Stimulated activated CD4-positive, alpha-beta T cell treated with anti-CD3 and anti-CD28 coated beads, TNF-alpha, amount 100 ng/mL, for 48 hours (primary cell): ENCODE data around the gene OR52E2.
"Not testable (repeated sequence)": the region's sequence is repeated elsewhere in the genome, so short reads cannot be mapped to it uniquely, and the experiment has no call there.

Experiments
- DNase-seq, 3 donors: peaks; one replicate each; pipeline ENCODE4 v3.0.0-alpha.2; 2020; ENCODE audit warnings: low read depth in 3 of 3

OR52E2 gene

GRCh38 chr11:5059391-5059790 lies at the start of gene OR52E2:
TSS of gene OR52E2 (minus strand) at chr11:5059627. CDS start at chr11:5059627, 0 bp downstream.
- no peak for DNase-seq

GRCh38 chr11:5107285-5107684 lies 47.9 kb upstream of the OR52E2 start:
- DNase-seq = no peak

GRCh38 chr11:5103066-5103465 lies 43.6 kb upstream of the OR52E2 start:
- no peak for DNase-seq

DNA sequence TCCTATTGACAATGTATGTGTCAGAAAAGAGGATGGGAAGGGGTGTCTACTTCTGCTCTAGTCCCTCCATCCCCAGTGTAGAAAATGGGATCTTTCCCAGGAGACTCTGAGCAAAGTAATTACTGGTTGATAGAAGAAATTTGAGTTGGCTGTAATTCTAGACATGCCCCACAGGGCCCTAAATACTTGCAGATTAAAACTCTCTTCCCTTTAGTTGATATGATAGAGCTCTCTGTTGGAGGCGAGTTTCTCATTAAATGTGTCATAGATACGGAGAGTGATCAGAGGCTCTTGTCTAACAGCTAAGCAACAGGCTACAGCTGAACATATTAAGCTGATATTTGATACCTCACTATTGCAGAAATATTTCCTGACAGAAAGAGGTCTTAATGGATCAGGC lies 42.8 kb upstream of the OR52E2 start:
- no peak for DNase-seq

DNA sequence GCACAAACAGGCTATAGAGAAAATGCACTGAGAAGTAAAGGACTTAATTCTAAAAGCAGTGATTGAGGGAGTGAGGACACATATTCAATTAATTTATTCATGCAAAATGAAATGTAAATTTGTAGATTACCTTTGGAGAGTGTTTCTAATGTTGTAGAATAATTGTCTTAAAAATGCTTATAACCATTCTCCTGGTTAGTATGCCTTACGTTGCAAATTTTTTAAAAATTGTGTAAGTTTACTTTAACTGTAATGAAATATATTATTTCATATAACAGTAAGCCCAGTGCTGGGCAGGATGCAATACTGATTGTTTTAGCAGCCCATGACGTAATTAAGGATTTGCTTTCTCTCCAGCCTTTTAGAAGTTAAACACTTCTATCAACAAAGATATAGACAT lies 36.6 kb upstream of the OR52E2 start:
- no peak for DNase-seq

DNA sequence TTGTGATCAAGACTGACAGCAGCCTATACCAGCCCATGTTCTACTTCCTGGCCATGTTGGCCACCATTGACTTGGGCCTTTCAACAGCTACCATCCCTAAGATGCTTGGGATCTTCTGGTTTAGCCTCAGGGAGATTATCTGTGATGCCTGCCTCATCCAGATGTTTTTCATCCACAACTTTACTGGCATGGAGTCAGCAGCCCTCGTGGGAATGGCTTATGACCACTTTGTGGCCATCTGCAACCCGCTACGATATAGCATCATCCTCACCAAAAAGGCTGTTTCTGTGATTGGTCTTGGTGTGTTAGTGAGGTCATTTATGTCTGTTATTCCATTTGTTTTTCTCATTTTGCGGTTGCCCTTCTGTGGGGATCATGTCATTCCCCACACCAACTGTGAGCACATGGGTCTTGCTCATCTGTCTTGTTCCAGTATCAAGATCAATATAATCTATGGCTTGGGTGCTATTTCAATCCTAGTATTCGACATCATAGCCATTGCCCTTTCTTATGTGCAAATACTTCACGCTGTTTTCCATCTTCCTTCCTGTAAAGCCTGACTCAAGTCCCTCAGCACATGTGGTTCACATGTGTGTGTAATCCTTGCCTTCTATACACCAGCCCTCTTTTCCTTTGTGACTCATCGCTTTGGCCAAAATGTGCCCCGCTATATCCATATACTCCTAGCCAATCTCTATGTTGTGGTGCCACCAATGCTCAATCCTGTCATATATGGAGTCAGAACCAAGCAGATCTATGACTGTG lies 33.6 kb upstream of the OR52E2 start:
- DNase-seq = no peak

GRCh38 chr11:5090668-5091067 lies 31.2 kb upstream of the OR52E2 start:
- no peak for DNase-seq

DNA sequence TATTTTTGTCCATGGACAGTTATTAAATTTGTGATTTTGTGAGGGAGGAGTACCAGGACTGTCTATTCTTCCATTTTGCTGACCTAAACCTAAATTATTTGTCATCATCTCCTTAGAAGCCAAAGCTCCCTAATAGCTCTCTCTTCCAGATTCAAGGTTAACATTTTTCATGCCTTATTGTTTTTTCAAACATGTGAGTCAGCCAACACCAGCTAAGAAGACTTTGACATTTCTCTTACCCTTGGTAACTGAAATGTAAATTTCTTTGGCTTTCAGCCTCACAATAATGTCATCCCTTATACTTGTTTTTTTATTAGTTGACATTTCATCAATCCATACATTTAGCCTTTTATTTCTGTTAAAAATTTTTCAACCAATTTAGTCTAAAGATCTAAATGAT lies 29.1 kb upstream of the OR52E2 start:
- DNase-seq = no peak

DNA sequence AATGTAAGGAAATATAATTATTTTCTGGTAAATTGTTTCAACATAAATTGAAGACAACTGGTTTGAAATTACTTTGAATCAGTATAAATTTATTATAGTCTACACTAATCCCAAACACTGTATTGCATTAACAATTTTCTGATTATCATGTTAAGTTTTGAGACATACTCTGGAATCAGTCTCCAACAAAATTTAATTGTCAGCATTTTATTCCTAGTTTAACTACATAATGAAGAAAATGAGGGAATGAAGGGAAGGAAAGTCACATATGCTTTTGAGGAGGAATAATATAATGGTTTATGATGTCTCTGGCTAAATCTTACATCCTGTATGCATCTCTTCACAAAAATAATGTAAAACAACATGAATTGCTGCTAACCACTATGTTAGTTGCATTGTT lies 24.2 kb upstream of the OR52E2 start:
- DNase-seq = no peak

DNA sequence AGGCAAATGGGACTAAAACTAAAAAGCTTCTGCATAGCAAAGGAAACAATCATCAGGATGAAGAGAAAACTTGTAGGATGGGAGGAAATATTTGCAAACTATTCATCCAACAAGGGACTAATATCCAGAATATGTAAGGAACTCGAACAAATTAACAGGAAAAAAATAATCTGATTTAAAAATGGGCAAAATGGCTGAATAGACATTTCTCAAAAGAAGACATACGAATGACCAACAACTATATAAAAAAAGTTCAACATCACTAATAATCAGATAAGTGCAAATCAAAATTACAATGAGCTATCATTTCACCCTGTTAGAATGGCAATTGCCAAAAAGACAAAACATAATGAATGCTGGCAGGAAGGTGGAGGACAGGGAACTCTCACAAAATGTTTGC lies 22.0 kb upstream of the OR52E2 start:
- DNase-seq = no peak

GRCh38 chr11:5071799-5072198 lies 12.4 kb upstream of the OR52E2 start:
- no peak for DNase-seq

GRCh38 chr11:5069272-5069671 lies 9.8 kb upstream of the OR52E2 start, which contains the start of gene OR52E1:
TSS of gene OR52E1 (plus strand) at chr11:5069572.
- DNase-seq = no peak

- DNase-seq = no peak
Observed at GRCh38 chr11:5065027-5065426, 5.6 kb upstream of the OR52E2 start.

DNA sequence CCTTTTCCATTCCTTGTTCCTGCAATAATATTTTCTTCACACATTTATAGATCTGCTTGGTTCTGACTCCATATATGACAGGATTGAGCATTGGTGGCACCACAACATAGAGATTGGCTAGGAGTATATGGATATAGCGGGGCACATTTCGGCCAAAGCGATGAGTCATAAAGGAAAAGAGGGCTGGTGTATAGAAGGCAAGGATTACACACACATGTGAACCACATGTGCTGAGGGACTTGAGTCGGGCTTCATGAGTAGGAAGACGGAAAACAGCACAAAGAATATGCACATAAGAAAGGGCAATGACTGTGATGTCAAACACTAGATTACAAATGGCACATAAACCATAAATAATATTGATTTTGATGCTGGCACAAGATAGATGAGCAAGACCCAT lies 748 bp downstream of the OR52E2 start:
- not testable (repeated sequence) for DNase-seq

- DNase-seq = no peak
Observed at GRCh38 chr11:5046754-5047330, 12.6 kb downstream of the OR52E2 start.

DNA sequence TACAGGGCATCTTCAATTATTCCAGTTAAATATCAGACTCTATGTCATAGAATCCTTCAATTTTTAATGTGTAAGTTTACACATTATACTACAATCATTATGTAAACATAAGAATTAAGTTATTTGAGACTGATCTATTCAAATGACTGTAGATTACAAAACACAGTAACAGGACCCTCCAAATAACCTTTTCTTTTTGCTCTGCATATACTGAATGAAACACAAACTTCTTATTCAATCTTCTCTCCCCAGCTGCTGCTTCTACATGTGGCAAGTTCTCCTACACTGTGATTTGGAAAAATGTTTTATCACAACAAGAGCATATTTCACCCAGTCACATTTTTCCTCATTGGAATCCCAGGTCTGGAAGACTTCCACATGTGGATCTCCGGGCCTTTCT lies 13.2 kb downstream of the OR52E2 start, which contains the start of gene OR52J3:
OR52J3 (plus strand) TSS at position 301 of the 400 bp plus-strand sequence; CDS start at position 301, 0 bp downstream.
- no peak for DNase-seq

DNA sequence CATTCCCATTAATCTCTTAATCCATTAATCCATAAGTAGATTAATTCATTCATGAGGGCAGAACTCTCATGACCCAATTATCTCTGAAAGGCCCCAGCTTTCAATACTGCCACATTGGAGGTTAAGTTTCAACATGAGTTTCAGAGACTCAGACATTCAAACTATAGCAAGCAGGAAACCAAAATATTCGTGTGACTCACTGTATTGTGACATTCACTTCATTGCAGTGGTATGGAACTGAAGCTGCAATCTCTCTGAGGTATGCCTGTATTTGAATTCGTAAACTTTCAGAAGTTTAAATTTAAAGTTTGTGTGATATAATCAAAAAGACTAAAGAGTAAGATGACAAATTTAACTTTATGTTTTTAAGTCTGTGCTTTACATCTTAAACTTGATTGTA lies 16.0 kb downstream of the OR52E2 start:
- DNase-seq = no peak

- no peak for DNase-seq
Observed at GRCh38 chr11:5042091-5042490, 17.3 kb downstream of the OR52E2 start.

GRCh38 chr11:5040876-5041275 lies 18.6 kb downstream of the OR52E2 start:
- no peak for DNase-seq

DNA sequence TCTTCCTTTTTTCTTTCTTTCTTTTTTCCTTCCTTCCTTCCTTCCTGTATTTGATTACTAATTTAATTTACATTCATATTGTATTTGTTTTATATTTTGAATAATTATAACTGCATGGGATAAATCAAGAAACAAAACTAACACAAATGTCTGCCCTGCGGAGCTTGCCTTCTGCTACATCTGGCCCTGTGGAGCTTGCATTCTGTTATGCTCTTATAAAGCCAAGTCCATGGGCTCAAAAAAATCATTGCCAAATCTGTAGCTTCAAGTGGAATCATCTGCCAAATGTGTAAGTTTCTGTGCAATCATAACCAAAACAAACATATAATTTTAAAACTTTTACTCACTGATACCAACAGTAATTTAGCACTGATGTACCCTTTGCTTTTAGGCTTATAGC lies 21.1 kb downstream of the OR52E2 start:
- DNase-seq = no peak

GRCh38 chr11:5037926-5038325 lies 21.5 kb downstream of the OR52E2 start:
- no peak for DNase-seq

GRCh38 chr11:5036669-5037068 lies 22.8 kb downstream of the OR52E2 start:
- DNase-seq = no peak

GRCh38 chr11:5021996-5022395 lies 37.4 kb downstream of the OR52E2 start:
- DNase-seq = no peak
